IPS DF 6.9 (cell line): Measurements from ENCODE around the gene SLC24A3.

Source experiments
- DNase-seq: peaks from one replicate; pipeline ENCODE4 v3.0.0-alpha.2; 2013; ENCODE audit warnings: low read depth, low spot score
- H3K27ac ChIP-seq: one replicate; pipeline ENCODE4 v1.5.1; 2013; ENCODE audit warnings: low read length, control low read depth
- H3K27me3 ChIP-seq: 2 replicates; pipeline ENCODE4 v1.6.1; 2013; ENCODE audit warnings: mild to moderate bottlenecking, low read length; ENCODE audit not compliant: control insufficient read depth, insufficient read depth
- H3K36me3 ChIP-seq: 2 replicates; pipeline ENCODE4 v1.6.1; 2013; ENCODE audit warnings: low read length; ENCODE audit not compliant: control insufficient read depth, insufficient read depth
- H3K4me1 ChIP-seq: 2 replicates; pipeline ENCODE4 v1.6.1; 2013; ENCODE audit warnings: low read length; ENCODE audit not compliant: control insufficient read depth, insufficient read depth
- H3K4me3 ChIP-seq: 2 replicates; pipeline ENCODE4 v1.5.1; 2013; ENCODE audit warnings: mild to moderate bottlenecking, low read length
- H3K9me3 ChIP-seq: 2 replicates; pipeline ENCODE4 v1.6.1; 2013; ENCODE audit warnings: low read length, inconsistent platforms; ENCODE audit not compliant: control insufficient read depth, insufficient read depth
- WGBS: extraction: QIAGEN DNeasy Blood & Tissue Kit; methylation state at CpG from one replicate; pipeline ENCODE4 v1.1.7; 2013; ENCODE audit warnings: mixed read lengths, missing lambda C conversion rate; ENCODE audit not compliant: insufficient read length, insufficient coverage; 5-methylcytosine and 5-hydroxymethylcytosine counted together

SLC24A3 gene

GRCh38 chr20:19473922-19474286 is 261.5 kb downstream of the SLC24A3 start:
- Histone ChIP-seq H3K9me3 (no peaks in the 10 kb centered on the region), H3K4me1 (no peaks in the 10 kb centered on the region), H3K27me3 (no peaks in the 10 kb centered on the region), H3K36me3 (no peaks in the 10 kb centered on the region), H3K4me3 (no peak overlapping the region), H3K27ac (no peak overlapping the region)
- DNase-seq: no peak
- no CpG with 5 or more reads among the region's 6 CpGs for WGBS

- whole genome bisulfite sequencing: no CpG with 5 or more reads among the region's 5 CpGs
- no peaks in the 10 kb centered on the region for H3K36me3 ChIP-seq
- no peak for DNase-seq
- no peak overlapping the region for H3K27ac ChIP-seq
- H3K4me3 ChIP-seq: no peak overlapping the region
- H3K4me1 ChIP-seq: no peaks in the 10 kb centered on the region
- no peaks in the 10 kb centered on the region for H3K9me3 ChIP-seq
- H3K27me3 ChIP-seq: no peaks in the 10 kb centered on the region
These were observed 266.0 kb downstream of the SLC24A3 start for GRCh38 chr20:19478320-19478895.

- WGBS: no CpG with 5 or more reads among the region's 2 CpGs
- H3K9me3 ChIP-seq: no peaks in the 10 kb centered on the region
- no peak overlapping the region for H3K27ac ChIP-seq
- H3K36me3 ChIP-seq: no peaks in the 10 kb centered on the region
- H3K4me3 ChIP-seq: no peak overlapping the region
- H3K27me3 ChIP-seq: no peaks in the 10 kb centered on the region
- H3K4me1 ChIP-seq: no peaks in the 10 kb centered on the region
- no peak for DNase-seq
These were observed 270.3 kb downstream of the SLC24A3 start for GRCh38 chr20:19482726-19483125.

- no peak for DNase-seq
- no peaks in the 10 kb centered on the region for H3K27me3 ChIP-seq
- H3K4me1 ChIP-seq: no peaks in the 10 kb centered on the region
- H3K4me3 ChIP-seq: no peak overlapping the region
- no peak overlapping the region for H3K27ac ChIP-seq
- H3K9me3 ChIP-seq: no peaks in the 10 kb centered on the region
- no peaks in the 10 kb centered on the region for H3K36me3 ChIP-seq
These were observed 270.9 kb downstream of the SLC24A3 start for GRCh38 chr20:19483309-19483708.

GRCh38 chr20:19486446-19486845 is 274.0 kb downstream of the SLC24A3 start:
- Histone ChIP-seq H3K4me1 (no peaks in the 10 kb centered on the region), H3K27me3 (no peaks in the 10 kb centered on the region), H3K4me3 (no peak overlapping the region), H3K27ac (no peak overlapping the region), H3K36me3 (no peaks in the 10 kb centered on the region), H3K9me3 (no peaks in the 10 kb centered on the region)
- WGBS: 100% methylated on average over 1 of the region's 2 CpGs
- DNase-seq: no peak

GRCh38 chr20:19487420-19487819 is 275.0 kb downstream of the SLC24A3 start:
- WGBS: no CpG with 5 or more reads among the region's 1 CpG
- H3K4me1 ChIP-seq: no peaks in the 10 kb centered on the region
- H3K9me3 ChIP-seq: no peaks in the 10 kb centered on the region
- no peaks in the 10 kb centered on the region for H3K36me3 ChIP-seq
- H3K27me3 ChIP-seq: no peaks in the 10 kb centered on the region
- H3K4me3 ChIP-seq: no peak overlapping the region
- H3K27ac ChIP-seq: no peak overlapping the region
- DNase-seq: no peak

- WGBS: no CpG with 5 or more reads among the region's 4 CpGs
These were observed 278.8 kb downstream of the SLC24A3 start for GRCh38 chr20:19491241-19491640.

GRCh38 chr20:19492116-19492515 is 279.7 kb downstream of the SLC24A3 start:
- H3K4me1 ChIP-seq: no peaks in the 10 kb centered on the region
- no peaks in the 10 kb centered on the region for H3K9me3 ChIP-seq
- no peak overlapping the region for H3K27ac ChIP-seq
- no peak overlapping the region for H3K4me3 ChIP-seq
- no CpG with 5 or more reads among the region's 3 CpGs for WGBS
- no peak for DNase-seq
- H3K27me3 ChIP-seq: no peaks in the 10 kb centered on the region
- H3K36me3 ChIP-seq: no peaks in the 10 kb centered on the region

More at GRCh38 chr20:19491241-19491640, 278.8 kb downstream of the SLC24A3 start:
- no peak overlapping the region for H3K27ac ChIP-seq
- H3K27me3 ChIP-seq: no peaks in the 10 kb centered on the region
- H3K9me3 ChIP-seq: no peaks in the 10 kb centered on the region
- no peak for DNase-seq
- no peaks in the 10 kb centered on the region for H3K4me1 ChIP-seq
- no peak overlapping the region for H3K4me3 ChIP-seq
- no peaks in the 10 kb centered on the region for H3K36me3 ChIP-seq

GRCh38 chr20:19492687-19493336 is 280.4 kb downstream of the SLC24A3 start:
- H3K27ac ChIP-seq: no peak overlapping the region
- no peak overlapping the region for H3K4me3 ChIP-seq
- H3K27me3 ChIP-seq: no peaks in the 10 kb centered on the region
- H3K4me1 ChIP-seq: no peaks in the 10 kb centered on the region
- no CpG with 5 or more reads among the region's 6 CpGs for WGBS
- DNase-seq: no peak
- H3K9me3 ChIP-seq: no peaks in the 10 kb centered on the region
- H3K36me3 ChIP-seq: no peaks in the 10 kb centered on the region

- DNase-seq: no peak
- Histone ChIP-seq H3K27ac (no peak overlapping the region), H3K4me1 (no peaks in the 10 kb centered on the region), H3K36me3 (no peaks in the 10 kb centered on the region), H3K4me3 (no peak overlapping the region), H3K27me3 (no peaks in the 10 kb centered on the region), H3K9me3 (no peaks in the 10 kb centered on the region)
- no CpG with 5 or more reads among the region's 7 CpGs for WGBS
These were observed 281.5 kb downstream of the SLC24A3 start for GRCh38 chr20:19493794-19494495.
